Upper lobe of left lung (tissue), 6 donors: ENCODE measurements around the gene TAGLN2. TPM values are rescaled to one million over a fixed set of nuclear protein-coding genes. Genes with fewer than 3 reads are reported as not detected.
A peak's percentile ranks its signal among the peaks of the same experiment; 100 is the strongest.

ENCODE experiments used
- ATAC-seq, 2 donors: fragments of 200-7000 bp; cut with Tn5 transposase; one replicate each; pipeline ENCODE4 v1.9.1; 2022; ENCODE audit warnings: mild to moderate bottlenecking in 2 of 2, moderate library complexity in 2 of 2; ENCODE audit not compliant: low FRiP score in 2 of 2
- DNase-seq, 2 donors: peaks; one replicate each; pipeline ENCODE4 v3.0.0-alpha.2; 2019 to 2020
- H3K27ac ChIP-seq, 4 donors: fragments of 200-600 bp; sonication (generic); one replicate each; pipeline ENCODE4 v1.5.1; 2016 to 2019
- H3K27me3 ChIP-seq, 4 donors: fragments of 200-600 bp; sonication (generic); one replicate each; pipeline ENCODE4 v1.5.1; 2017 to 2019
- H3K36me3 ChIP-seq, 4 donors: fragments of 200-600 bp; sonication (generic); one replicate each; pipeline ENCODE4 v1.5.1; 2016 to 2019
- H3K4me1 ChIP-seq, 4 donors: fragments of 200-600 bp; sonication (generic); one replicate each; pipeline ENCODE4 v1.5.1; 2018 to 2019
- H3K4me3 ChIP-seq, 4 donors: fragments of 200-600 bp; sonication (generic); one replicate each; pipeline ENCODE4 v1.5.1; 2017 to 2019; ENCODE audit warnings: mild to moderate bottlenecking in 2 of 4, moderate library complexity in 1 of 4
- H3K9me3 ChIP-seq, 4 donors: fragments of 200-600 bp; sonication (generic); one replicate each; pipeline ENCODE4 v1.5.1; 2018 to 2019
- EP300 ChIP-seq, 4 donors: sonication (generic); formaldehyde crosslinking; IDR thresholded peaks; one replicate each; pipeline ENCODE4 v1.5.1; 2017; ENCODE audit warnings: antibody characterized with exemption in 4 of 4, control low read depth in 2 of 4
- POLR2A ChIP-seq, 4 donors: fragments of 450-650 bp; IDR thresholded peaks; one replicate each; pipeline ENCODE4 v1.5.1; 2016 to 2017; ENCODE audit warnings: antibody characterized with exemption in 4 of 4, mild to moderate bottlenecking in 2 of 4
- POLR2AphosphoS5 ChIP-seq, 2 donors: sonication (generic); formaldehyde crosslinking; IDR thresholded peaks; one replicate each; pipeline ENCODE4 v1.5.1; 2017; ENCODE audit warnings: antibody characterized with exemption in 2 of 2
- WGBS, 2 donors: methylation state at CpG; one replicate each; pipeline ENCODE4 v1.1.5; 2017 to 2018; 5-methylcytosine and 5-hydroxymethylcytosine counted together
- total RNA-seq, 6 donors: library from RNA; depleted of rRNA in 4 of 6; stranded (reverse); fragments of >200 nt in 4 of 6; gene quantifications; one replicate each; pipeline versions ENCODE4 v1.1.0 to v1.2.1, GENCODE V29; 2016 to 2021
- TF ChIP-seq, protein P1 (sequence below), 6 experiments: fragments of 450-650 bp in 4 of 6; fragments of 200-600 bp in 2 of 6; sonication (generic) in 2 of 6; IDR thresholded peaks; one replicate each; pipeline ENCODE4 v1.5.1; 2016 to 2019; ENCODE audit warnings: antibody characterized with exemption in 6 of 6
- donor health status: DM: no; HTN: no; CAD: no; lungs with moderate emphysema.
- donor health status: DM: no; HTN: yes; CAD: no; lungs with severe emphysema.

Gene TAGLN2
- total RNA-seq, 6 donors from 2014 or later, result 167 to 1,014 (median 605) TPM

- WGBS, 2 donors, result 86 to 98% methylated on average over 4 of the region's 4 CpGs
- Histone ChIP-seq H3K9me3 (no peaks in the 10 kb centered on the region), H3K27me3 (no peaks in the 10 kb centered on the region), H3K36me3 (no peaks in the 10 kb centered on the region), H3K4me3 (no peak overlapping the region), H3K27ac (peak overlapping the region; percentile 70 to 81 (median 76)), H3K4me1 (peaks cover 13 to 29% (median 24%) of the 10 kb centered on the region in 4 donors)
- TF ChIP-seq, protein P1, sequence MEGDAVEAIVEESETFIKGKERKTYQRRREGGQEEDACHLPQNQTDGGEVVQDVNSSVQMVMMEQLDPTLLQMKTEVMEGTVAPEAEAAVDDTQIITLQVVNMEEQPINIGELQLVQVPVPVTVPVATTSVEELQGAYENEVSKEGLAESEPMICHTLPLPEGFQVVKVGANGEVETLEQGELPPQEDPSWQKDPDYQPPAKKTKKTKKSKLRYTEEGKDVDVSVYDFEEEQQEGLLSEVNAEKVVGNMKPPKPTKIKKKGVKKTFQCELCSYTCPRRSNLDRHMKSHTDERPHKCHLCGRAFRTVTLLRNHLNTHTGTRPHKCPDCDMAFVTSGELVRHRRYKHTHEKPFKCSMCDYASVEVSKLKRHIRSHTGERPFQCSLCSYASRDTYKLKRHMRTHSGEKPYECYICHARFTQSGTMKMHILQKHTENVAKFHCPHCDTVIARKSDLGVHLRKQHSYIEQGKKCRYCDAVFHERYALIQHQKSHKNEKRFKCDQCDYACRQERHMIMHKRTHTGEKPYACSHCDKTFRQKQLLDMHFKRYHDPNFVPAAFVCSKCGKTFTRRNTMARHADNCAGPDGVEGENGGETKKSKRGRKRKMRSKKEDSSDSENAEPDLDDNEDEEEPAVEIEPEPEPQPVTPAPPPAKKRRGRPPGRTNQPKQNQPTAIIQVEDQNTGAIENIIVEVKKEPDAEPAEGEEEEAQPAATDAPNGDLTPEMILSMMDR (IDR thresholded peaks at IDR 0.05), result no peak
- no peak for TF ChIP-seq POLR2A (IDR thresholded peaks at IDR 0.05)
- DNase-seq (no peak), ATAC-seq (no peak)
Measured at GRCh38 chr1:159889202-159889601, 36.1 kb downstream of the TAGLN2 start.

DNA sequence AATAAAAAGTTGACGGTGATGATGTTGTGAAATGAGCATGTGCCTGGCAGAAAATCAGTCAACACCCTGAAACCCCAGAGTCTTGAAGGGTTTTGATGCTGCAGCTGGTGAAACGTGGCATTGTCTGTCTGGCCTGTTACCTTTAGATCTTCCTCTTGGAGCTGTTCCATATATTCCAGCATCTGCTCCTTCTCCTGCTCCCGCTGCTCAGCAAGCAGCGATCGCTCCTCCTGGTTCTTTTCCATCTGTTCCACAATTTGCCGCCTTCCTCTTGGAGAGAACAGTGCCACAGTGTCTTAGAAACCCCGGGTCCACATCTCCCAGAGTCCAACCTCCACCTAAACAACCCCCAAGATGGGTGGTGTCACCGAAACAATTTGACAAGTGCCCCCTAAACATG, 41.0 kb downstream of the TAGLN2 start:
- no peak overlapping the region for H3K4me3 ChIP-seq
- H3K9me3 ChIP-seq, result no peaks in the 10 kb centered on the region
- DNase-seq, result no peak
- no peaks in the 10 kb centered on the region for H3K36me3 ChIP-seq
- H3K27ac ChIP-seq, result no peak overlapping the region
- no peak for ATAC-seq
- H3K4me1 ChIP-seq, result peaks cover 5 to 16% (median 15%) of the 10 kb centered on the region in 4 donors
- TF ChIP-seq, protein P1 (IDR thresholded peaks at IDR 0.05), result no peak
- no peak for TF ChIP-seq EP300 (IDR thresholded peaks at IDR 0.05)
- no peak for TF ChIP-seq POLR2AphosphoS5 (IDR thresholded peaks at IDR 0.05)
- no peak for TF ChIP-seq POLR2A (IDR thresholded peaks at IDR 0.05)
- WGBS, 2 donors, result 80 to 87% methylated on average over 8 of the region's 8 CpGs
- H3K27me3 ChIP-seq, result no peaks in the 10 kb centered on the region

- ATAC-seq (no peak), DNase-seq (no peak)
- Histone ChIP-seq H3K4me3 (no peak overlapping the region), H3K9me3 (no peaks in the 10 kb centered on the region), H3K27ac (no peak overlapping the region), H3K27me3 (no peaks in the 10 kb centered on the region), H3K4me1 (peaks cover 3 to 12% (median 10%) of the 10 kb centered on the region in 4 donors), H3K36me3 (no peaks in the 10 kb centered on the region)
- TF ChIP-seq POLR2AphosphoS5 (IDR thresholded peaks at IDR 0.05) (no peak), EP300 (IDR thresholded peaks at IDR 0.05) (no peak), POLR2A (IDR thresholded peaks at IDR 0.05) (no peak)
- TF ChIP-seq, protein P1 (IDR thresholded peaks at IDR 0.05), result no peak
- WGBS, 2 donors, result 70 to 90% methylated on average over 4 of the region's 4 CpGs
Measured at GRCh38 chr1:159883134-159883533, 42.2 kb downstream of the TAGLN2 start.

DNA sequence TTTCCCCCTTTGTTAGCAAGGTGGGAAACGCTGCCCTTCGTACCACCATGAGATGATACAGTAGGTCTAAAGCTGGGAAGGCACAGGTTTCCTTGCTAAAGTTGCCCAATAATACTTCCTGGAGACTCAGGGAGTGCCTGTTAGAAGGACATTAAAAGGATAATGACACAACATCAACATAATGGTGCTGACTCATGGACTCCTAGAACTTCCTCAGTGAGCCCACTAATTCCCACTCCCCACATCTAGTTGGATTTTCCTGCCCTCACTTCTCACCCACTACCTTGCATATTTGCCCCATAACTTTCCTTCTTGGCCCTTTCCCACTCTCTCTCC, 42.8 kb downstream of the TAGLN2 start:
- no peak overlapping the region for H3K27ac ChIP-seq
- H3K27me3 ChIP-seq, result no peaks in the 10 kb centered on the region
- no peak overlapping the region for H3K4me3 ChIP-seq
- H3K36me3 ChIP-seq, result no peaks in the 10 kb centered on the region
- peaks cover 3 to 12% (median 10%) of the 10 kb centered on the region in 4 donors for H3K4me1 ChIP-seq
- TF ChIP-seq, protein P1 (IDR thresholded peaks at IDR 0.05), result no peak
- no peak for TF ChIP-seq POLR2A (IDR thresholded peaks at IDR 0.05)
- TF ChIP-seq POLR2AphosphoS5 (IDR thresholded peaks at IDR 0.05), result no peak
- no peak for TF ChIP-seq EP300 (IDR thresholded peaks at IDR 0.05)
- no peaks in the 10 kb centered on the region for H3K9me3 ChIP-seq
- DNase-seq, result no peak
- ATAC-seq, result no peak
- WGBS, 2 donors, result 68 to 74% methylated on average over 2 of the region's 2 CpGs
